Stimulated activated CD8-positive, alpha-beta memory T cell treated with anti-CD3 and anti-CD28 coated beads, Interleukin-7, amount 100 ng/mL, for 48 hours (primary cell): ENCODE measurements around the gene AGFG1.
"Not testable (repeated sequence)": the region's sequence is repeated elsewhere in the genome, so short reads cannot be mapped to it uniquely, and the experiment has no call there.

Source experiments
- DNase-seq, 2 donors: peaks; one replicate each; pipeline ENCODE4 v3.0.0-alpha.2; 2020; ENCODE audit warnings: low read depth in 1 of 2; ENCODE audit errors: extremely low read depth in 1 of 2

AGFG1 gene

GRCh38 chr2:227497158-227497557 lies 25.2 kb downstream of the AGFG1 start:
- no peak for DNase-seq

GRCh38 chr2:227499627-227500300 lies 27.8 kb downstream of the AGFG1 start:
- DNase-seq = no peak

- no peak for DNase-seq
Measured at GRCh38 chr2:227500301-227500630, 28.3 kb downstream of the AGFG1 start.

- no peak for DNase-seq
Measured at GRCh38 chr2:227503433-227504406, 31.8 kb downstream of the AGFG1 start.

- DNase-seq = no peak
Measured at GRCh38 chr2:227504700-227505099, 32.7 kb downstream of the AGFG1 start.

GRCh38 chr2:227506456-227506855 lies 34.5 kb downstream of the AGFG1 start:
- DNase-seq = no peak

- DNase-seq = no peak
Measured at GRCh38 chr2:227507963-227508362, 36.0 kb downstream of the AGFG1 start.

- no peak for DNase-seq
Measured at GRCh38 chr2:227509076-227509475, 37.1 kb downstream of the AGFG1 start.

- DNase-seq = no peak
Measured at GRCh38 chr2:227509824-227510619, 38.1 kb downstream of the AGFG1 start.

- DNase-seq = no peak
Measured at GRCh38 chr2:227510620-227510958, 38.6 kb downstream of the AGFG1 start.

- DNase-seq = no peak
Measured at GRCh38 chr2:227511239-227511930, 39.4 kb downstream of the AGFG1 start.

- no peak for DNase-seq
Measured at GRCh38 chr2:227511955-227512354, 40.0 kb downstream of the AGFG1 start.

GRCh38 chr2:227513113-227513512 lies 41.2 kb downstream of the AGFG1 start:
- DNase-seq = no peak

GRCh38 chr2:227515742-227516141 lies 43.8 kb downstream of the AGFG1 start:
- no peak for DNase-seq

GRCh38 chr2:227517724-227518123 lies 45.8 kb downstream of the AGFG1 start:
- no peak for DNase-seq

GRCh38 chr2:227518278-227518865 lies 46.4 kb downstream of the AGFG1 start:
- not testable (repeated sequence) for DNase-seq

- not testable (repeated sequence) for DNase-seq
Measured at GRCh38 chr2:227521178-227521577, 49.2 kb downstream of the AGFG1 start.

GRCh38 chr2:227524665-227525064 lies 52.7 kb downstream of the AGFG1 start:
- DNase-seq = no peak

- no peak for DNase-seq
Measured at GRCh38 chr2:227527351-227527750, 55.4 kb downstream of the AGFG1 start.

GRCh38 chr2:227528803-227529202 lies 56.8 kb downstream of the AGFG1 start:
- no peak for DNase-seq
